ENCODE measurements around the gene EHMT1.

- TF ChIP-seq CTCF (conservative IDR thresholded peaks at IDR 0.05): no peak
- no peak for TF ChIP-seq ZFX (IDR thresholded peaks at IDR 0.05)
Measured at GRCh38 chr9:137689745-137690529, 71.1 kb downstream of the EHMT1 start.

Measured in C4-2B (cell line).